ENCODE data around the gene RFXANK.
A peak's percentile ranks its signal among the peaks of the same experiment; 100 is the strongest.
"Not testable (repeated sequence)": the region's sequence is repeated elsewhere in the genome, so short reads cannot be mapped to it uniquely, and the experiment has no call there.

Gene RFXANK, protein sequence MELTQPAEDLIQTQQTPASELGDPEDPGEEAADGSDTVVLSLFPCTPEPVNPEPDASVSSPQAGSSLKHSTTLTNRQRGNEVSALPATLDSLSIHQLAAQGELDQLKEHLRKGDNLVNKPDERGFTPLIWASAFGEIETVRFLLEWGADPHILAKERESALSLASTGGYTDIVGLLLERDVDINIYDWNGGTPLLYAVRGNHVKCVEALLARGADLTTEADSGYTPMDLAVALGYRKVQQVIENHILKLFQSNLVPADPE

DNA sequence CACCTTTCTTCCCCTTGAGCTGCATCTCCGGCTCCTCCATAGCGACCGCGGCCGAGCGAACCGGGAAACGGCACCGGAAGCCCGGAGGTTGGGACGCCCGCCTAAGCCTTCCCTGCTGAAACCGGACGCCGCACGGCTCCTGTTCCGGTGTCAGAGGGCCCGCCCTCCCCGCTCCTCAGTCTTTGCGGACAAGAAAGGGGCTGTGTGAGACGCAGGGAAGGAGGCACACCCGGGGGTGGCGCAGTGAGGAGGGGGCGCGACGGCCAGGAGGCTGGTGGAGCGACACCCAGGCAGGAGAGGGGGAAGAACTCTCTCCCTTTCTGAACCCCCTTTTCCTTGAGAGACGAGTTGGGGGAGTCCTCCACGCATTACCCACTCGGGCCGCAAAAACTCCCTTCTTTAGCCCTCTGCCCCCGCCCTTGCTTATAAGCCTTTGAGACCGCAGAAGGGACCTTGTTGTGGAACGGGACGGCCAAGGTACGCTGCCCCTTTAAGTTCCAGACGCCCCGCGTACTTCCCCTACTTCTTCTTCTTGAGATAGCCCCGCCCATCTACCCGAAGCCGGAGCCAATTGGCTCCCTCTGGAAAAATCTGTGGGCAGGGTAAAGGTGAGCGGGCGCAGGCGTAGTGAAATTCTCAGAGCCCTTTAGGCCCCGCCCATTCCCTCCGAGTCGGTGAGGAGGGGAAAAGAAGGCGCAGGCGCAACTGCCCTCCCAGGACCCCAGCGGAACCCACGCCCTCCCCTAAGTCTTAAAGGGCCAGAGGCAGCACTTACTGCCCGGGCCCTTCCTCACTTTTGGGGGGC lies at the start of gene RFXANK, which contains the start of gene BORCS8:
Gene RFXANK, plus strand, starts transcription at position 181 of the 805 bp plus-strand sequence. CDS start 1,689 bp downstream, outside the sequence.
Gene BORCS8, minus strand, starts transcription at position 75 of the 805 bp plus-strand sequence. Its CDS starts 35 bp downstream, at position 40.
- peak; percentile 98 for DNase-seq

DNA sequence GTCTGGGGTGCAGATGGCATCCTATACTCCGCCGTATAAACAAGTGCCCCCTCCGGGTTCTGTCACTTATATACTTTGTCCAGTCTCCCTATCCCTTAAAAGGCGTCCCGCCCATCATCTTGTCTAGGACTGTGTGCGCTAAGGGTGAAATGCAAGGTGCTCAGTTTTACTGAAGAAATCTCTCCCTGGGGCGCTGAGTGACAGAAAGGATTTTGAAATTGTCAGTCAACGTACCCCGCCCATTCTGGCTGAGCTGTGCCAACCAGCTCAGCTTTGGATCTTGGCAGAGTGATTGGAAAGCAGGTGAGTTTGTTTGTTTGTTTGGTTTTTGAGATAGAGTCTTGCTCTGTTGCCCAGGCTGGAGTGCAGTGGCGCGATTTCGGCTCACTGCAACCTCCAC lies 49.7 kb upstream of the RFXANK start:
- no peak for DNase-seq

DNA sequence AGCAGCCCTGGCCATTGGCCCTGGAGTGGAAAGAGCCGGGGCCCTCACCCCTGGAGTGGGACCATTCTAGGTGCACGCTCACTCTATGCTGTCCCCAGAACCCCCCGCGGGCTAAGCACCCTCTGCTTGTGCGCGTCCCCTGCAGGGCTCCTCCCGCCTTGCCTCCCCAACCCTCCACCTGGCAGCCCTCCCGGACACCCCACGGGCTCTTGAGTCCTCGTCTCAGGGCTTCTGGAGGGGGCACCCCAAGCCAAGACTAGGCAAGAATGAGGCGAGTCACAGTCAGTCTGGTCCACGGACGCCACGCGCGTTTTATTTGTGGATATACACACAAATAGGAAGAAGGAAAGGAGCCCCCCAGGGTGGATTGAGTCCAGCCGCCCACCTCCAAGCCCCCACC lies 46.8 kb upstream of the RFXANK start:
- no peak for DNase-seq

DNA sequence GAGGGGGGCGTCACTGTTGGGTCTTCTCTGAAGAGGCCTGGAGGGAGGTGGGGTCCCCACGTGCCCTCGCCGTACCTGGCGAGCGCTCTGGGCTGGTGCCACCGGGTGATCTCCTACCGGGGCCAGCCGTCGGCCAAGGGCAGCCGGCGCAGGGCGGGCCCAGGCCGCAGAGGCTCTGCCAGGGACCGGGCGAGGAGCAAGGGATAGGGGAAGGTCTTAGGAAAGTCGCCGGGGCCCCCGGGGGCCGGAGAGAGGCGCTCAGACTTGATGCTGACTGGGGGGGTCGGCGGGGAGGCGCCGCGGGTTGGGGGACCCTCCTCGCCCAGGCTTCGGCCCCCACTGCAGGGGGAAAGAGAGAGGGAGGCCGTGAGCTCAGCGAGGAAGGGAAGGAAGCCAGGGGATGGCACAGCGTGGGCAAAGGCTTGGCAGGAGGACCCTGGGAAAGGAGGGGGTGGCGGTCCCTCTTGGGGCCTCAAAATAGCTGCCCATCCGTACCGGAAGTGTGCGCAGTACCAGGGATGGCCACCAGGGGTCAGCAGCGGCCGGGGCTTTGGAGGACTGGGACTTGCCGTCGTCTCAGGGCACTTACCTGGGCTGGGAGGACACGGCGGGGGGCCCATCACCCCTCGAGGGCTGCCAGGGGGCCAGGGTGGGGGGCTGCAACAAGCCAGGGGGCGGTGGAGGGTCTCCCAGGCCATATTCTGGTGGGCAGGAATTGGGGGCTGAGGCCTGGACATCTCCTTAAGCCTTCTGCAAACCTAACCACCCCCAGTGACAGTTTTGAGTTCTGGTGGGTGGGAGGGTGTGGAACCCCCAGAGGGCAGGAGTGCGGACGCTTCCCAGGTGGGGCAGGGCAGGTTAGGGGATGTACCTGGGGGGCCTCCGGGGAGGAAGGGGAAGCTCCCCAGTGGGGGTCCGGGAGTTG lies 46.1 kb upstream of the RFXANK start:
- DNase-seq = peak; percentile 53

DNA sequence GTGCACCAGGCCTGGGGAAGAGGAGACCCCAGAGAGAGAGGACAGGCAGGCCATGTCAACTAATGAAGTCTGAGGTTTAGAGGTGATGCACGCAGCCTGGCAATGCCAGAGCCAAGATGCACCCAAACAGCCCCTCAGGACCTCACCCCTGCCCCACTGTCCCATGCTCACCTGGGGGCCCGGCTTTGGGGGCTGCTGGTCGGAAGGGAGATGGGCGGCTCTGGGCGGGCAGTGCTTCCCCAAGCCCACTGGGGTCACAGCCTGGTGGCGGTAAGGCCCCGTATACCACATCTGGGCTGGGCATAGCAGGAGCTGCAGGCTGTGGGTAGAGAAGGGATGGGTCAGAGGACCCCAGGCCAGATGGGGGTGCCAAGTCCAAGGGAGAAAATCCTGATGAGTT lies 45.2 kb upstream of the RFXANK start:
- DNase-seq = no peak

DNA sequence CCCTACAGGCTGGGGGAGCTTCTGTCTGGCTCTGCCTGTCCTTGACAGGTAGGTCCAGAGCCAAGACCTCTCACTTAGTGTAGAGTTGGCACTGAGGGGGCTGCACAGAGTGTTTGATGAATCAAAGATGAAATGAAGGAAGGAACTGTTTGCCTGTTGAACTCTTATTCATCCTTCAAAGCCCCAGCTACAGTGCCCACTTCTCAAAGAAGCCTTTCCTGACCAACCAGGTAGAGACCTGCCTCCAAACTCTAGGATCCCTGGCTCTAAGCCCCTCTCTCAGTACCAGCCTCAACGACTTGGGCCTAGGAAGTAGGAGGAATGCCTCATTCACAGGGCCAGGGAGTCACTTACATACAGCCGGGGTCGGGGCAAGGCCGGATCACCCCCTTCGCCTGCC lies 44.7 kb upstream of the RFXANK start:
- DNase-seq = no peak

DNA sequence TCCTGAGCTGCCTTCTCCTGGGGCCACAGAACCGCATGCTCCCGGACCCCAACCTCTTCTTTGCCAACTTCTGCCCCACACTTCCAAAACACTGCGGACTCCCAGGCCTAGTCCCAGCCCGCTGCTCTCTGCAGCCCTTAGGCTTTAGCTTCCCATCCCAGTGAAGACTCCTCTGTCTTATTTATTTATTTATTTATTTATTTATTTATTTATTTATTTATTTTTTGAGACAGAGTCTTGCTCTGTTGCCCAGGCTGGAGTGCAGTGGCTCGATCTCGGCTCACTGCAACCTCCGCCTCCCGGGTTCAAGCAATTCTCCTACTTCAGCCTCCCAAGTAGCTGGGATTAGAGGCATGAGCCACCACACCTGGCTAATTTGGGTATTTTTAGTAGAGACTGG lies 43.6 kb upstream of the RFXANK start:
- not testable (repeated sequence) for DNase-seq

DNA sequence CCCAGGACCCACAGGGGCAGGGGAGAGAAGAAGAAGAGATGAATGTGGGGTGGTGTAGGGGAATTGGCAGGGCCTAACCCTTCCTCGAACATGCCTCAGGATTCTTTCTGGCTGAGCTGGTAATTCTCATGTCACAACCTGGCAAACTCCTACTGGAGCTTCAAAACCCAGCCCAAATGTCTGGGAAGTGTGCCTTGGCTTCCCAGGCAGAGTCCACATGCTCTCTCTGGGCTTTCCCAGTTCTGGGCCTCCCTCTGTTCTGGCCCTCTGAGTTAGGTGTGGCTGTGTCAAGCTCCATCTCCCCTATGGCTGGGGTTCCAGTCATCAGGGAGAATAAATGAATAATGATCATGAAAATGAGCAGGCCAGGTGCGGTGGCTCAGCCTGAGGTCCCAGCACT lies 42.6 kb upstream of the RFXANK start:
- no peak for DNase-seq

DNA sequence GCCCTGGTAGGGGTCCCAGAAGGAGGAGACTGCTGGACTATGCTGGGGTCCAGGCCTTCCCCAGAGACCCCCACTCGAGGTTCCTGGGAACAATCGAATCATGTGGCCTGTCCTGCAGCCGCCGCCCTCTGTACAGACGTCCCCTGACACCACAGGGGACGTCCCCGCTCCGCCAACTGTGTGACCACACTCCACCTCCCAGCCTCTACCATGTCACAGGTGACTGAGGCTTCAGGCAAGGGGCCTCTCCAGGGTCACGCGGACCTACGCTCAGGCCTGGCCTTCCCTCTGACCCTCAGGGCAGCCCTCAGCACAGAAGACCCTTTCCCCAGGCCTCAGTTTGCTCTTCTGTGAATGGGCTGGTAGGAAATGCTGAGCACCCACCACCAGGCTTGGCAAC lies 40.6 kb upstream of the RFXANK start:
- no peak for DNase-seq

DNA sequence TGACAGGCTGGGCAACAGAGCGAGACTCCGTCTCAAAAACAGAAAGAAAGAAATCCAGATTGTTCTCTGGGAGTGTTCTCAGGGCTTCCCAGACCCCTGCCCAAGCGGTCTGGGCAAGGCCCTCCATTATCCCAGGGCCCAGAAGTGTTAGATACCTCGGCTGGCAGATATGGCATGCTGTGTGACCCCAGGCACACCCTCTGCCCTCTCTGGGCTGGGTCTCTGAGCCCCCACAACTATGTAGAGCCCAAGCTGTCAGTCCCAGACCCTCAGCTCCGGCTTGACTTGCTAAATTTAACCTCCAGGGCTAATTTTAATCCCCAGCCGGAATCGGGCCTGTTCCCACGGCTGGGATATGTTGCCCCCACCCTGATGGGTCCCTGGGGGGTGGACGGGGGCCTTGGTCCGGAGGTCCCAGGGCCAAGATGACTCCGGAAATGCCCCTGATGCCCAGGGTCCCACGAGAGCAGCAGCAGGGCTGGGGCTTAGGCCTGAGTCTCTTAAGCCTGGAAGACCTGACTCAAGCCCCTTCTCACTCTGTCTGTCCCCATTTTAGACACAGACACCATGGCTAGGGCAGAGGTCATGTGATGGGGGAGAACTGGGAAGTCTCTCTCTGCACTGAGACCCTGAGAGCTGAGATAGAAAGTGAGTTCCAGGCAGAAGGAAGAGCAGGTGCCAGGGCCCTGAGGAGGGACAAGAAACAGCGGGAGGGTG lies 39.2 kb upstream of the RFXANK start:
- DNase-seq = no peak

DNA sequence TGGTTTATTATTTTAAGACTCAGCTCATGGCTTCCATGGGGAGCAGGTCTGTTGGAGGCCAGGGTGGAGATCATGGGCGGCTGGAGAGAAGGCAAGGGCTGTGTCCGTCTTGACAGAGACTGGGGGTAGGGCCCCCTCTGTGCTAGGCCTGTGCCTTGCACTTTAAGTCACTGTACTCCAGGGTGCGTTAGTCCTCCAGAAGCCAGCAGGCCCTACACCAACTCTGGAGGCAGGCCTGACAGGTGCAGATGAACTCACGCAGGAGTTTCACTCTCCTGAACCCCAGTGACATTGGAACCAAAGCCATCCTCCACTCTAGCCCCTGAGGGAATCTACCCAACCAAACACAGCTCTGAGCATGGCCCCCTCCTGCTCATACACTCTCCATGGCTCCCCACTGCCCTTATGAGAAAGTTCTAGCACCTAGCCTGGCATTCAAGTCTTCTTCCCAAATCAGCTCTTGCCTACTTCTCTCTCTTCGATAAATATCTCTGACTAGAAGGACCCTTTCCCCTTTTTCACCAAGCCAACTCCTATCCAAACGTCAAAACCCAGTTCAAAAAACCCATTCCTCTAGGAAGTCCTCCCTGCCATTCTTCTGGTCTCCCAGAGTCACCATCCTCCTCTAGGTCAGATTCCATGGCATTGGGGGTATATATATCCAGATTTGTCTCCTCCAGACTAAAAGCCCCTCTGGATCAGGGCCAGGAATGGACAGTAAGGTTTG lies 37.1 kb upstream of the RFXANK start:
- no peak for DNase-seq

DNA sequence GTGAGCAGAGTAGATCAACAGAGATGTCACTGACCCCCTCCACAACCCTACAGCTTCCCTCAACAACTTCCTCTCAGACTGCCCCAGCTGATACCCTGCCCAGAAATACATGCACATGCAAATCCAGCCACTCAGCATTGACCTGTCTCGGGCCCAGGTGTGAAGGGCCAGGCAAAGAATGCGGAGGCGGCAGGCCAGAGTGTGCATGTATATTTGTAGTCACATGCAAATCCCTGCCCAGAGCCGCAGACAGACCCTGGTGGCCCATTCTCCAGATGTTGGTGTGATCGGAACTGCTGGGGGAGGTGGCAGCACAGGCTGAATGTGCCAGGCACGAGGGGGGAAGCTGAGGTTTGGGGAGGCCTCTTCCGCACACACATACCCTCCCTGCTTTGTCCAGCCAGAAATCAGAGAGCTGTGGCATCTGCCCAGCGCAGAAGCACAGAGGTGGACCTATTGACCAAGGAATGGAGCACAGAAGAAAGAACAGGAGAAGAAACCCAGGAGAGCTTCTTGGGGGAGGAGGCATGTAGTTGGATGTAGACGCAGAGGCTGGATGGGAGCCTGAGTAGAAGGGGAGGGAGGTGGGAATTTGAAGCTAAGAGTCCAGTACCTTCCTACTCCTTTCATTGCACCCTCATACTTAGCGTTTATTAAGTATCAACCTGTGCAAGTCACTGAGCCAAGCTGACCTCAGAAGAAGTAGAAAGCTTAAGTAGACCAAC lies 36.4 kb upstream of the RFXANK start:
- DNase-seq = no peak

DNA sequence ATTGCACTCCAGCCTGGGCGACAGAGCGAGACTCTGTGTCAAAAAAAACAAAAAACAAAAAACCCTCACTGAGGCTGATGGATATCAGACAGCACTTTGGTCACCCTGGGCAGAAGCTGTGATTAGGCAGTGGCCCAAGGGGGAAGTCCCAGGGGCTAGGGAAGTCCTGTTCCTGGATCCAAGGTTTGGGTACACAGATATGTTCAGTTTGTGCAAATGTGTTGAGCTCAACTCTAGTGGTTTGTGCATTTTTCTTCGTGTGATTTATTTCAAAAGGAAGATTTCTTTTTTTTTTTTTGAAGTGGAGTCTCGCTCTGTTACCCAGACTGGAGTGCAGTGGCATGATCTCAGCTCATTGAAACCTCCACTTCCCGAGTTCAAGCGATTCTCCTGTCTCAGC lies 34.2 kb upstream of the RFXANK start:
- no peak for DNase-seq

DNA sequence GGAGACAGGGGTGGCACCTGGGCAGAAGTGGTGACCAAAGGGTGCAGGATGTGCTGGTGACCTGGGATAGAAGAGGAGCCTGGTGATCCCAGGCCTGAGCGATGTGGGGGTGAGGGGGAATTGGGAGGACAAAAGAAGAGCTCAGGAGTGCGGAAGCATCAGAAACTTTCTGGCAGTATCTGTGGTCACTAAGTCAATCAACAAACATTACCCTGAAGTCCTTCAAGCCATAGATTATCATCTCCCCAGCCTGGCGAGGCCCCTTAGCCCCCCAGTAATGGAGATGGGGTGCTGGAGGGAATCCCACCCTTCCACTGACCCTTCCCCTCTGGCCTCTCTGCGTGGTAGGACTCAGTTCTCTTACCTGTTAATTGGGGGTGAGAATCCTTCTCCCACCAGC lies 32.5 kb upstream of the RFXANK start:
- DNase-seq = no peak

DNA sequence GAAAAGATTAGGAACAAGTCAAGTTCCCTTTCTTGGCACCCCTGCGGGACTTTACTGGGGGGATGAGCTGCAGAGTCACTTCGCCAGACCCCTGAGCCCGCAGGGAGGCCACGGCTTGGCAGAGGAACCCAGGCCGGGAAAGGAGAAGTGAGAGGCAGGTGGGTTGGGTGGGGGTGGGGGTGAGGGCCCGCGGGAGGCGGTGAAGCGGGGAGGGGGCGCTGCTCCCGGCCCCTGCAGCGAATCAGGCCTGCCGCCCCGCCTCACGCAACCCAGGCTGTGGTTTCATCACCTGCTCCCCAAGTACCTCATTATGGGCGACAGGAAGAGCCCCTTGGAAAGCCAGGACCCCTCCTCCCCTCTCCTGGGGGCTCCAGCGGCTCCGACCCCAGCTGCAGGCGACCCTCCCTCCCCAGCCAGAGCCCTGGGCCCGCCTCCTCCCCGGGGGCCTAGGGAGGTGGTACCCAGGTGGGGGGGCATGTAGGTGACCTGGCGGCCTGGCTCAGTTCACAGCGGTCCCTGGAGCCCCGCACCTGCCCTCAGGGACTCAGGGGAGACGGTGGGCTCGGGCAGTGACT lies 31.5 kb upstream of the RFXANK start:
- DNase-seq = no peak

DNA sequence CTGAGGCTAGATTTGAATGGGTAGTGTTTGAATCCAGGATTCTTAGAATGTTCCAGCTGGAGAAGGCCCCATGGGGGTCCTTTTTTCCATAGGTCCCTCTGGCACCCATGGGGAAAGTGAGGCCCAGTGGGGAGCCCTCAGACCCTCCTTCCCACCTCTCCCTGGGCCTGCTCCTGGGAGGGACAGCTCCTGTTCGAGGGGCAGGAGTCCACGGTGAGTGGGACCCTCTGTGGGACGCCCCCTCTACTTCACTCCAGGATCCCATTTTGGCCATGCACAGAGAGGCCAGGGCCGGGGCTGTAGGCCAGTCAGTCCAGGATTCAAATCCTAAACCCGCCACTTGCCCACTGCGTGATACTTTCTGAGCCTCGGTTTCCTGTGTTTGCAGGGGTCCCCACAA lies 29.6 kb upstream of the RFXANK start:
- DNase-seq = no peak

DNA sequence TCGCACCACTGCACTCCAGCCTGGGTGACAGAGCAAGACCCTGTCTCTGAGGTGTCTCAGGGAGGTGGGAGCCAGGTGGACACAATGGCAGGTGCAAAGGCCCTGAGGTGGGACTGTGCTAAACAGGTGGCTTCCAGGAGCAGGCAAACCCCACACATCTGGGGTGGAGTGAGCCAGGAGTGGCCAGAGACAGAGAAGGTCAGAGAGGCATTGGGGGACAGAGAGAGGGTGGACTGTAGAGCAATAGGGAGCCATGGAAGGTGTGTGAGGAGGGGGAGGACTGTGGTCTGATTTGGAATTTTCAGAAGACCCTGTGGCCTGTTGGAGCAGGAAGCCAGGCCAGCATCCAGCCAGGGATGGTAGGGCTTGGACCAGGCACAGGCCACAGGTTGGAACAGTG lies 26.7 kb upstream of the RFXANK start:
- no peak for DNase-seq

DNA sequence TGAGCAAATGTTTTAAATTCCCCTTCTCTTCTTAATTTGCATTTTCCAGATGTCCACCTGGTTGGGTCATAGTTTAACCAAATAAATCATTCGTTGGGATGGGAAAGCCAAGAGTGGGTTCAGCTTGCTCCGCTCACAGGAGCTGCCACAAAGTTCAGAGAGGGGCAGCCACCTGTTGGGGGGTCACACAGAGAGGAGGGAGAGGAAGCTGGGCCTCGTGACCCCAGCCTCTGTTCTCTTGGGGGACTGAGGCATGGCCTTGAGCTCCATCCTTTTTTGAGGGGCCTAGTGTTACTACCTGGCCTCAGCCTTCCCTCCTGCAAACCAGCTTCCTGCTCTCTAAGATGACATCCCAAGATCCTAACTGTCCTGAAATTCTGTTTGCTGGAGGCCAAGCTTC lies 24.4 kb upstream of the RFXANK start:
- no peak for DNase-seq

DNA sequence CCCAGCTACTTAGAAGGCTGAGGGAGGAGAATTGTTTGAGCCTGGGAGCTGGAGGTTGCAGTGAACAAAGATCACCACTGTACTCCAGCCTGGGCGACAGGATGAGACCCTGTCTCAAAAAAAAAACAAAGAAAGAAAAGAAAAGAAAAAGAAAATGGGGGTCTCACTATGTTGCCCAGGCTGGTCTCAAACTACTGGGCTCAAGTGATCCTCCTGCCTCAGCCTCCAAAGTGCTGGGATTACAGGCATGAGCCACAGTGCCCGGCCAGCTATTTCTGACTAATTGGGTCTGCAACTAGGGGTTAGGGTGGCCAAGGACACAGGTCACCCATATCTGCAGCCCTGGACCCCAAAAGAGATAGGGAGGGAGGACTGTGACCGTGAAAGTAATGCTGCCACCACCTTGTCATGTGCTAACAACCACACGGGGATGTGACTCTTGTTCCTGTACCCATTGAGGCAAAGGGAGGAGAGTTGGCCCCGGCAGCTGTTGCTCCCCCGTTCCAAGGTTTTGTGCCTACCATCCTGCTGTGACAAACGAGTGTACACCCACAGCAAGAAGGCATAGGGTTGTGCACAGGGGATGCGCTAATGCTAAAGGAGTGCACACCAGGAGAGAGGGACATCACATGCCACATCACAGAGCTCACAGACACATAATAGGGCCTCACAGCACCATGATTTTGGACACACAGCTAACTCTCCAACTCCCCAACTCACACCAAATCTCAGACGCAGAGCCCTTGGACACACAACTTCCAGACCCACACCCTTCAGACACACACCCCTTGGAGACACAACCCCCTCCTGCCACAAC lies 22.6 kb upstream of the RFXANK start:
- no peak for DNase-seq

Data from NCI-H1048 (cell line).